Hematopoietic multipotent progenitor cell treated with erythropoietin and hydrocortisone succinate and interleukin-3 and kit ligand, for 4 days (in vitro differentiated cells): ENCODE measurements around the gene TMEM37.

Experiments
- DNase-seq: peaks from one replicate; pipeline ENCODE4 v3.0.0-alpha.2; 2015

Gene TMEM37

DNA sequence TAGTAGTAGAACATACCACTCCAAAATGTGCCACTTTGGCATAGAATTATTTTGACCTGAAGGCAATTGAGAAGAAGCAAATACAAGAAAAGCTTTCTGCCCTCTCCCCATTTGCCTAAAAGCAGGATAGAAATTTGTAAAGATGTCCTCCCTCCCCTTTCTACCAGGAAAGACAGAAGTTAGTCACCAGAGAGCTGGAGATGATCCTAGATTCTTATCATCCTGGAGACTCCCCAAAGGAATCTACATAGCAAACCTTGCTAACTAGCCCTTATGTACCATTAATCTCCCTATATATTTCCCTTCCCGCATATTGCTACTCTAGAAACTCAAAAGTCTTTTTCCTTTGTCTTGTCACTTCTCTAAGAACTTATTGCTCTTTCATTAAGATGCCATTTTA lies 12.6 kb upstream of the TMEM37 start:
- no peak for DNase-seq

- no peak for DNase-seq
Observed at GRCh38 chr2:119419803-119420508, 11.7 kb upstream of the TMEM37 start.

DNA sequence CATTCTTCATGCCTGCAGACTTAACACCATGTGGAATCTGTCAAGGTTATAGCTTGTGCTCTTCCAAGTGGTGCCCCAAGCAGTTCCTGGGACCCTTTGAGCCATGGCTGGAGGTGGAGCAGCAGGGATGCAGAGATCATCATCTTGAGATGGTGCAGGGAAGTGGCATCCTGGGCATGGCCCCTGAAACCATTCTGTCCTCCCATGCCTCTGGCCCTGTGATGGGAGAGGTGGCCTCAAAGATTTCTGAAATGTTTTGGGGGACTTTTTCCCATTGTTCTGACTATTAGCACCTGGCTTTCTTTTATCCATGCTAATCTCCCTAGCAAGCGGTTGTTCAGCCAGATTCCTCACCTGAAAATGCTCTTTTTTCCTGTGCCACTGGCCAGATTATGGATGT lies 10.3 kb upstream of the TMEM37 start:
- no peak for DNase-seq

GRCh38 chr2:119421741-119422140 lies 9.9 kb upstream of the TMEM37 start:
- DNase-seq, result no peak

- no peak for DNase-seq
Observed at GRCh38 chr2:119422360-119423107, 9.1 kb upstream of the TMEM37 start.

DNA sequence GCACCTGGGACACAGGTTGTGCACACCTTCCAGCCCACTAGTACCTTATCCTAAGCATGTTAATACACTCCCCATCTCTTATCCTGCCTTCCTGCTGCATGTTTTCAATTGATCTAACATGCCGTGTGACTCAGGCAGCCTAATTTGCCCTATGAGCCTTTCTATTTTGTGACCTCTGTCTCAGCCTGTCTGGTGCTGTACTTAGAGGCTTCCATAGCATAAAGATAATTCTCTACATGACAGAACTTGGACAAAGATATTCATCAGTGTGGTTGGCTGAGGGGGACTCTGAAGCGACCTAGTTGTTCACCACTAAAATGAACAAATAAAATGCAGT lies 8.6 kb upstream of the TMEM37 start:
- no peak for DNase-seq

DNA sequence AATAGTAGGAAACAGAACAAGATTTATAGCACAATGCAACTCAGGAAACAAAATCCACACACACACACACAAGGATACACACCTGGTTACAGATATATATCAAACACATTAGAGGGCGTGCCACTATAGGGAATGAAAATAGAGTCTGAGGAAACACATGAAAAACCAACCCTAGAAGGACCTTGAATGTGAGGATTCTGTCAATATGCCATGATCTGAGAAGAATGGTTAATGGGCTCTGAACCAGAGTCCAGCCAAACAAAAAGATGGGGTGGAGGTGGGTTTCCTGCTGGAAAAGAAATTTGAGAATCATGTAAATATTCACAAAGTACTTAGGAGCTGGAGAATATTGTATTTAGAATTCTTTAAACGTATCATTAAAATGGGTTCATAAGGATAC lies 7.8 kb upstream of the TMEM37 start:
- no peak for DNase-seq

DNA sequence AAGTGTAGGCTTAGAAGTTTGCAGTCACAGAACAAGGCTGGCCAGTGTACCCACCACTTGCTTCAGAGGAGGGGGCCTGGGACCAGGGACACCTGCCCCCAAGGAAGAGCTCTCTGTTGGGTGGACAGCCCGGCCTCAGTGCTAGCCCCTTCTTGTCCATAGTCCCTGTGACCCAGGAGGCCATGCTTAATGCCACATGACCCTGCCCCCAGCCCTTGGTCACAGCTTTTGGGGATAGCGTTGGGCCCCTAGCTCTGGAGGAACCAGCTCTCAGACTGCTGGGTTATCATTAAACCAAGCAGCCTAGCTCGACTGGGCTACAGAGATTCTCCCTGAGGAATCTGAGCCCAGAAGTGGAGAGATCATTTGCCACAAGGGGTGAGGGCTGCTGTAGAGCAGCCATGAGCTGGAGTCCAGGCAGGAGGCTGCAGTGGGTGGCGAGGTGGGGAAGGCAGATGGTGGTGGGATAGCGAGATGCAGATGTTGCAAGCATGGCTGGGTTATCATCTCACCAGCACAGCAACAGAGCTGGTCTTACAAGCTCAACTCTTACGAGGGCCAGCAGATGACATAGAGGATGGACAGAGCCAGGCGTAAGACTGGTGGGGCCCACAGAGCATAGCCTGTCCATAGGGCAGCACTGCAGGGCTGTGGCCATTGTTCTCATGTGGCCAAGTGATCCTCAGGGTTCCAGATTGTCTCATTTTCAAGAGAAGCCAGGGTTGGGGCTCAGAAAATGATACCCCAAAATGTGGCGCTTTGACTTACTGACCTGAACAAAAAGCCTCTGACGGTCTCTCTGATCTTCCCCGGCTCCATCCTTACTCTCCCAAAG lies 7.2 kb upstream of the TMEM37 start:
- DNase-seq, result no peak

DNA sequence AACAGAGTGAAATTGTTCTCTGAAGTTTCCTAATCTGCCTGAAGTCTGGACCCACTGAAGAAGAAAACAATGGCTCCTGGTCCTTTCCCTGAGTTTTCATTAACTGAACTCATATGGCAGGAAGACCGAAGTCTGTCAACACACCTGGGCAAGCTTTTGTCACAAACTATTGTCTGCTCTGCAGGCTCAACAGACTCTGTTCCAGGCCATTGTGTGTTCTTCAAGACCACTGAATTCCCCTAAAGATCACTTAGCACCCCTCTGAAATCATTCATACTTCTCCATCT lies 6.6 kb upstream of the TMEM37 start:
- no peak for DNase-seq

DNA sequence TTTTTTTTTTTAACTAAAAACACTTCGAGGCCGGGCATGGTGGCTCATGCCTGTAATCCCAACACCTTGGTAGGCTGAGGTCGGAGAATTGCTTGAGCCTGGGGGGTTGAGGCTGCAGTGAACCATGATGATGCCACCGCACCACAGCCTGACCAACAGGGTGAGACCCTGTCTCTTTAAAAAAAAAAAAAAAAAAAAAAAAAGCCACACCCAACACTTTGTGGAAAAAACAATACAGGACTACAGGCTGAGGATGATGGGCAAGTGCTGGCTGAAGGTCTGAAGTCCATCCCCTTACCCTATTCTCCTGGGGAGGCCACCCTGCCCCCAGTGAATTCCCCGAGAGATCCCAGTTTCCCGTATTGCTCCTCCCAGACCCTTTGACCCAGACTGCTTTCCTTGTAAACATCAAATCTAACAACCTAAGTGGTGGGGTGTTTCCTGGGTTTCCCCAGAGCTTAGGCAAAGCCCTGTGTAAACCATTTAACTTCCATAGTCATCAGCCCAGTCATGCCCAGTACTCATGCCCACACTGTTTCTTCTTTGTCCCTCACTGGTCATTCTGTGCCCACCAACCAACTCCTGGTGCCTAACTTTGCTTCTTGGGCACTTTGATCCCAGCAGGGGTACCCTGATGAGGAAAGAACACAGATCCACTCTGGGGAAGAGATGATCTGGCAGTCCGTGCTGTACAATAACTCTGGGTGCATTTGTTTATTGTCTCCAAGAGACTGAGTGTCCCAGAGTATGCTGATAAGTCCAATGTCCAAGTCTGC lies 5.8 kb upstream of the TMEM37 start:
- no peak for DNase-seq

GRCh38 chr2:119426396-119426675 lies 5.3 kb upstream of the TMEM37 start:
- no peak for DNase-seq

- no peak for DNase-seq
Observed at GRCh38 chr2:119426801-119427395, 4.8 kb upstream of the TMEM37 start.

GRCh38 chr2:119427756-119428155 lies 3.9 kb upstream of the TMEM37 start:
- DNase-seq, result no peak

DNA sequence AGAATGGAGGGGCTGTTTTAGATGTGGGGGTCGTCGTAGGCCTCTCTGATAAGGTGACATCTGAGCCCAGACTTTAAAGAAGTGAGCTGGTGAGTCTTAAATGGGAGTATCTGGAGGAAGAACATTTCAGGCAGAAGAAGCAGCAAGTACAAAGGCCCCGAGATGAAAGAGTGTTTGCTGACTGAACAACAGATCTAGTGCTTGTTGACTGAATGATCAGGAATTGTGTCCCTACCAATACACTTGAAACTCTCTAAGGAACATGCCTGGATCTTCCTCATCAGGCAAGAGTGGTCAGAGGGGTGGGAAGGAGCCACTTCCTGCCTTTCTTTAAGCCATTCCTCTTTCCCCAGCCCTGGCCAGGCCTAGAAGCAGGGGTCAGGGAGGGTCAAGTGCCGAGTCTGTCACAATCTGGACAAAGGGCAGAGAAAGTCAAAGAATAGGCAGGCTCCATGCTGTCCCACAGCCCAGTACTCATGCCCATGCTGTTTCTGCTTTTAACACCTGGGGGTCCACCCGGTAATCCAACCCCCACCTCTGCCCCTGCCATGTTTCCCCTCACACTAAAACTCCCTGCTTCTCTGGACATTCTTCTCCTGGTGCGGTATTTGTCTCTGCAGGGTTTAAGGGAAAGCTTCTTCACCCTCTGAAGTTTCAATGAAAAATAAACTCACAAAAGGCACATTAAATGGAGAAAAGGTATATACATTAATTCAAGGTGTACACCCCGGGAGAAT lies 3.0 kb upstream of the TMEM37 start:
- DNase-seq, result no peak

GRCh38 chr2:119429225-119429981 lies 2.3 kb upstream of the TMEM37 start:
- peak; percentile 11 for DNase-seq

DNA sequence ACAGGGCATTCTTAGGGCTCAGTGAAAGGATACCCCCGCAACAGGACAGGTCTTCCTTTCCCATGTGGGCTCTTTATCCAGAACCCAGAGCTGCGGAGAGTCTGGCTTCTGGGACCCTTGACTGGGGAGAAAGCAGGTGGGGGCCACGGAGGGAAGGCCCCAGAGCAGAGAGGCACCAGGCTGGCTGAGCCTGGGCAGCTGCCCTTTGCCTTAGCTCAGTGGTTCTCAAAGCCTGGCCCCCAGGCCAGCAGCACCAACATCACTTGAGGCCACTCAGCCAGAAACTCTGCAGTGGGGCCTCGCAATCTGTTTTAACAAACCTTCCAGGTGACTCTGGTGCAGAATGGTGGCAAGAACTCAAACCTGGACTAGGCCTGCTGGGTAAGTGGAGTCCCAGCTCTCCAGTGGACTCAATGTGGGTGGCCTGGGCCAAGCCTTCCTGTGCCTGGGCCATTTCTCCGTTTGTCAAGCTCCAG lies 1.6 kb upstream of the TMEM37 start:
- DNase-seq, result no peak

DNA sequence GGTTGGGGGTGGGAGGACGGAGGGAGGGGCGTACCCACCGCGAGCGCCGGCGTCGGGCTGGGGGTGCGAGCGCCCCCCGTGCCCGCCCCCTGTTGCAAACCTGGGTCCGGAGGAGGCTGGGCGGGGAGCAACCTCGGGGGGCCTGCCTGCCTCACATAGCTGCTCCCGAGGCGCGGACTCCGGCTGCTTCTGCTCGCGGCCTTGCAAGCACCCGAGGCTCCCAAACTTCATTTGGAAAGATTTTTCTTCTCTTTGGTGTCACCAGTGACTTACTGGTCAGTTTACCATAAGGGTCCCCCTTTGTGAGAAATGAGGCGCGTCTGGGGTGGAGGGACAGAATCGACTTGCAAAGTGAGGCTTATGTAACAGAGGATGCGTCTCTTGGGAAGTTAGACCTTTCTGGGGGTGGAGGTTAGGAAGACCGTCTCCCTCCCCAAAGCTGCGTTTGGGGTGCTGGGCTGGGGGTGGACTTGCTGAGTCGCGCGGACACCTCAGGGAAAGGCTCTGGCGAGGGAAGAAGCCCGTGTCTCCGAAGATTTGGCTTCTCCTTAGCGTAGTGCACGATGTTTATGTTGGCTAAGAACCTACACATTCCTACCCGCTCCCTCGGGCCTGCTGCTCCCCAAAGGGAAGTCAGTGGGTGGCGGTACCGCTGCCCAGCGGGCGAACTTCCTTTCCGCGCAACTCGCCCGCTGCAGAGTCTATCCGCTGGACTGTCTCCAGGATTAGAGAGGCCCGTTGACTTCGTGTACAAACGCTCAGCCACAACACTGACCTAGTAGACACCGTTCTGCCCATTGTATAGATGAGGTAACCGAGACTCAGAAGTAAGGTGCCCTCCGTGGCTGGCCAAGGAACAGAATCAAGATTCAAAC lies 559 bp downstream of the TMEM37 start:
- DNase-seq, result peak; percentile 32

DNA sequence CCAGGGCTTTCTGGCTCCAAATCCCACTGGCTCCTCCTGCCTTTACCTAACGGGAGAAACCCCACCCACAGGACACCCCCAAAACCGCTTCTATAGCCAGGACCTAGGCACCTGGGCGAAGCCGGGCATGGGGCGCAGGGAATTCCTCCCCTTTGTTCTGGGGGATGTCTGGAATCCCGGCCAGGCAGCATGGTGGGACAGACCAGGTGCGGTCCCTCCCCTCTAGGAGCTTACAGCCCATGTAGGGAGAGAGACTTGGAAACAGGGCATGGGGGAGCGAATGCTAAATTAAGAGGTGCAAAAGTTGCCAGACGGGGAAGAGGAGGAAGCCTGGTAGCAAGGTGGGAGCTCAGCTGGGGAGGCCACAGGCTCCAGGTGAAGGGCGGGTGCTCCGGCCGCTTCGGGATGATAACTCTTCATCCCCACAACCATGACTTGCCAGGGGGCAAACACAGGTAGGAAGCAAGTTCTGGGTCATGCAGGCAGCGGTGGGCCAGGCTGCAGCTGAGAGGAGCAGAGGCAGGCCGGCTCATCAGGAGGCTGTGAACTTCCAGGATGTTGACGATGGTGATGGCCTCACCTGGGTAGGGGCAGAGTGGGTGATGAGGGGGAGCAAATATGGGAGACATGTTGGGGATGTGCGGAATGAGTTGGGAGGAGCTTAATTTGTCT lies 1.3 kb downstream of the TMEM37 start:
- no peak for DNase-seq

GRCh38 chr2:119433636-119434327 lies 2.1 kb downstream of the TMEM37 start:
- DNase-seq, result no peak
